NCI-H1105 (cell line): ENCODE data around the gene ARHGEF37.

Experiments
- DNase-seq: peaks from one replicate; lab custom pipeline; 2025; lab: John Stamatoyannopoulos, UW

The ARHGEF37 gene

GRCh38 chr5:149675610-149676201, 94.4 kb downstream of the ARHGEF37 start:
- DNase-seq = peak; percentile 26

- no peak for DNase-seq
These were observed 96.4 kb downstream of the ARHGEF37 start for GRCh38 chr5:149677731-149678130.

DNA sequence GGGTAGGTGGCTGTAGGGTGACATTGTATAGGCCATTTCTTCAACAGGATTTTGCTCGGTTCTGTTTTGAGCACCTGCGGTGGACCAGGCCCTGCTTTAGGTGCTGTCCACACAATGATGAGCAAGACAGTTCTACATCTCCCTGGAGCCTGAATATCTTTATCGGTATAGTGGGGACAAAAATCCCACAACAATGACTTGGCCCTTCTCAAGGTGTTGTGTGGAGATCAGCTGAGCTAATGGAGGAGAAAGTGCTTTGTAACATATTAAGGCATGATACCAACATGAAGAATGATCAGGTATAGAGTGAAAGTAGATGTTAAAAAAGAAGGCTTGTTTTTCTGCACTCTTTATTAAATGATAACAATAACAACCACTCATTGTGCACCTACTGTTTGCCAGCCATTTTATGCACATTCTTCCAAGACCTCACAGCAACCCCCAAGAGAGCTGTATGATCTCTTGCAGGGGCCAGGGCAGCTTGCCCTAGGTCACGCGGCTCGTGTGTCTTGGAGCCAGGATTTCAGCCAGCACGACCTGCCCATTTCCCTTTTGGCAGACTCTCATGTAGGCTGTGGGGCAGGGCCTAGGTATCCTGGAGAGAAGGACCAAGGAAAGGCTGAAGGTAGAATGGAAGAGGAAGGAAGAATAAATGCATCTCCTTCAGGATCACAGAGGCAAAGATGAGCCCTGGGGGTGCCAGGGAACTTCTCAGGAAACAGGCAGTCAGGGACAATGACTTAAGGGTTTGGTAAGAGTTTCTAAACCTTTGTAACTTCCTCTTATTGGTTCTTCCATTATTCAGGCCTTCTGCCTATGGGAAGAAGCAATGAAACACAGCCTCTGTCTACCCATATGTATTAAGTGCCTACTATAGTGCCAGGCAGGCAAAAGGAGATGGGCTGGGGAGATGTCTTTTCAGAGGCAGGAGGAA, 98.8 kb downstream of the ARHGEF37 start:
- no peak for DNase-seq

DNA sequence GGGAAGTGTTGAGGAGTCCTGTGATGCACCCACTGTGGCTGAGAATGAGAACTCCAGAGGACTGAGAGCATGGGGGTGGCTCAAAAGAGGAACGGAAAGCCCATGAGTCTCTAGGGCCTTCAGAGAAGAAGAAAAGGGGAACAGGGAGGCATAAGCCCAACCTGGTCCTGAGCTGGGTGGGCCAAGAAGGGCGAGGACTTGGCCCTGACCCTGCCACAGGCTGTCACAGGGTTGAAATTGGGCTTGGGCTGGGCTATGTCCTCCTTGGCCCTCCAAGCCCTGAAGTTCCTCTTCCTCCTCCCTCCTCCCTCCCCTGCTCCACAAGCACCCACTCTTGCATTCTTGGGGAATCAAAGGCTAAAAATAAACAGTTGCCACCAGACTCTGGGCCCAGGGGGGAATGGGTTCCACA, 99.5 kb downstream of the ARHGEF37 start:
- DNase-seq = no peak

GRCh38 chr5:149681252-149681651, 100.0 kb downstream of the ARHGEF37 start:
- no peak for DNase-seq

DNA sequence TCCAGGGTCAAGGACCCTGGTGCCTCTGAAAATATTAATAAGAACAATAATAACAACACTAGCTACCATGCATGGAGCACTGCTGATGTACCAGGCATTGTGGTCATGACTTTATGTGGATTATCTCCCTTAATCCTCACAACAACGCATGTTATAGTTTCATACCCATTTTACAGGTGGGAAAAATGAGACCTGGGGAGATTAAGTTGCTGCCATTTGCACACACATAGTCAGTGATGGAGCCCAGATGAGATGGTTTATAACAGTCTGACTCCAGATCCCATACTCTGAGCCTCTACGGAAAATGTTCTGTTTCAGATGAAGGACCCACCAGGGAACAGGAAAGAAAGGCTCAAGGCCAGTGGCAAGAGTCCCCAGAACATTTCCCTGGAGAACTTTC, 100.6 kb downstream of the ARHGEF37 start:
- DNase-seq = no peak

DNA sequence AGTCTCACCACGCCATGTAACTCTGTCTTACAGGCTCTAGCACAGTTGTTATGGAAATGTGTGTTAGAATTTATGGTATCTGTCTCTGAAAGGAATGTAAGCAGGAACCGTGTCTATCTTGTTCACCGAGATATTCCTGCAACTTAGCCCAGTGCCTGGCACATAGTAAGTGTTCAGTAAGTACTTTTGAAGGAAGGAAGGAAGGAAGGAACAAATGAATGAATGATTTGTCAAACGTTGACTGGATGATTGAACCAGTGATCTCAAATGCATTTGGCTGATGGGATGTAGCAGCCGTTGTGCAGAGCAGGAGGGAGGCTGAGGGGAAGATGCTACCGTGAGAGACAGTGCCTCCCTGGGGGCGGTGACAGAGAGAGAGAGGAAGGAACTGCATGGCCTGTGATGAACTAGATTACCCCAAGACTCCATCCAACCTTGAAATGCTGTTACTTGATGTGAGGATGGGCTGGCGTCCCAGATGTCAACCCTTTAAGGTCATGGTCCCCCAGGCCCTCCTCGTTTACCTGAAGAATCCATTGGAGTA, 101.3 kb downstream of the ARHGEF37 start:
- no peak for DNase-seq

DNA sequence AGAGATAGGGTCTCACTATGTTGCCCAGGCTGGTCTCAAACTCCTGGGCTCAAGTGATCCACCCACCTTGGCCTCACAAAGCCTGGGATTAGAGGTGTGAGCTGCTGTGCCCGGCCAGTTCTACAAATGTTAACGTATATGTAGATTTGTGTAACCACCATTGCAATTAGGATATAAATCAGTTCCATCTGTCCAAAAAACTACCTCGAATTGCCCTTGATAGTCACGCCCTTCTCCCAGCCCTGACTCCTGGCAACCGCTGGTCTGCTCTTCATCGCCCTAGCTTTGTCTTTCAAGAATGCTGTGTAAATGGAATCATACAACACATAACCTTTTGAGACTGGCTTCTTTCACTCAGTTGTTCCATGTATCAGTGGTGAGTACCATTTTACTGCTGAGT, 102.7 kb downstream of the ARHGEF37 start:
- DNase-seq = no peak

DNA sequence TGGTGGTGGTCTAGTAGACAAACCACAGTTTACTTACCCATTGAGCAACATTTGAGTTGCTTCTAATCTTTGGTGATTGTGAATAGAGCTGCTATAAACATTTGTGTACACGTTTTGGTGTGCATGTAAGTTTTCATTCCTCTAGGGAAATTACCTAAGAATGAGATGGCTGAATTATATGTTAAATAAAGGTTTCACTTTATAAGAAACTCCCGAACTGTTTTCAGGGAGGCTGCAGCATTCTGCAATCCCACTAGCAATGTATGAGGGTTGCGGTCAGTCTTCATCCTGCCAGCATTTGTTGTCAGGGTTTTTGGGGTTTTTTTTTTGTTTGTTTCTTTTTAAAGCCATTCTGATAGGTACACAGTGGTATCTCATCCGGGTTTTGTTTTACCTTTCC, 103.1 kb downstream of the ARHGEF37 start:
- no peak for DNase-seq
